ENCODE measurements around the gene SCARB1.

DNA sequence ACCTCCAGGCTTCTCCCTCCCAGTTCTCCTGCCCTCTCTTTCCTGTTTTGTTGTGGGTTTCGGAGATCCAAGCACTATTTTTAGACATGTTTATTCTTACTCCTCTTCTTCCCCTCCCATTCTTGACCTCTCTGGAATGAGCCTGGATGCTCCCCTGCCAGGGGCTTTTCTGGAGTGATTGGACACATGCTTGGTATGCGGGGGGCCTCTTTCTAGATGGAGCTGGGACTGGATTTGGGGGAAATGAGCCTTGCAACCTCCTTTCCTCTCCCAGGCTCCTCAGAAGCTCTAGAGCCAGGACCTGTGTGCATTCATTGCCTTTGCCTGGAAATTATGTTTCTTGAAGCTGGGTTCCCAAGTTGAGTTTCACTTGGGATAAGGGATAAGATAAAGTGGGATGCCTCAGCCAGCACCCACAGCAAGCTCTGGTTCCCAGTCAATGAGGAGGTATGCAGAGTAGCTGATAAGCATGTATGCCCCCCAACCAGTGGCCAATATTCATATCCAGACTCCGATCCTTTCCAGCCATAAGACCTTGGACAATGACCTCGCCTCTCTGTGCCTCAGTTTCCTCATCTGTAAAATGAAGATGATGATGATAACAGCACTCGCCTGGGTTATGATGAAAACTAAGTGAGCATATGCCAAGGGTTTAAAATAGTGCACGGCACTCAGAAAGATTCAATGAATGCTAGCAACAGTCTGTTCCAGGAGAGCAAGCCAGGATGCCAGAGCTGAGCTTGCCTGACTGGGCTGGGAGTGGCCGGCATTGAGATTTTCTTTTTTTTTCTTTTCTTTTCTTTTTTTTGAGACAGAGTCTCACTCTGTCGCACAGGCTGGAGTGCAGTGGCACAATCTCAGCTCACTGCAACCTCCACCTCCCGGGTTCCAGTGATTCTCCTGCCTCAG lies 97.8 kb downstream of the SCARB1 start:
- TF ChIP-seq, protein P1, sequence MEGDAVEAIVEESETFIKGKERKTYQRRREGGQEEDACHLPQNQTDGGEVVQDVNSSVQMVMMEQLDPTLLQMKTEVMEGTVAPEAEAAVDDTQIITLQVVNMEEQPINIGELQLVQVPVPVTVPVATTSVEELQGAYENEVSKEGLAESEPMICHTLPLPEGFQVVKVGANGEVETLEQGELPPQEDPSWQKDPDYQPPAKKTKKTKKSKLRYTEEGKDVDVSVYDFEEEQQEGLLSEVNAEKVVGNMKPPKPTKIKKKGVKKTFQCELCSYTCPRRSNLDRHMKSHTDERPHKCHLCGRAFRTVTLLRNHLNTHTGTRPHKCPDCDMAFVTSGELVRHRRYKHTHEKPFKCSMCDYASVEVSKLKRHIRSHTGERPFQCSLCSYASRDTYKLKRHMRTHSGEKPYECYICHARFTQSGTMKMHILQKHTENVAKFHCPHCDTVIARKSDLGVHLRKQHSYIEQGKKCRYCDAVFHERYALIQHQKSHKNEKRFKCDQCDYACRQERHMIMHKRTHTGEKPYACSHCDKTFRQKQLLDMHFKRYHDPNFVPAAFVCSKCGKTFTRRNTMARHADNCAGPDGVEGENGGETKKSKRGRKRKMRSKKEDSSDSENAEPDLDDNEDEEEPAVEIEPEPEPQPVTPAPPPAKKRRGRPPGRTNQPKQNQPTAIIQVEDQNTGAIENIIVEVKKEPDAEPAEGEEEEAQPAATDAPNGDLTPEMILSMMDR (IDR thresholded peaks at IDR 0.05 in 2 of 3, conservative IDR thresholded peaks at IDR 0.05 in 1 of 3; ENCODE audit: insufficient read depth in 2 of 3, low read depth in 1 of 3, low read length in 3 of 3), result no peak
- TF ChIP-seq, protein P2, sequence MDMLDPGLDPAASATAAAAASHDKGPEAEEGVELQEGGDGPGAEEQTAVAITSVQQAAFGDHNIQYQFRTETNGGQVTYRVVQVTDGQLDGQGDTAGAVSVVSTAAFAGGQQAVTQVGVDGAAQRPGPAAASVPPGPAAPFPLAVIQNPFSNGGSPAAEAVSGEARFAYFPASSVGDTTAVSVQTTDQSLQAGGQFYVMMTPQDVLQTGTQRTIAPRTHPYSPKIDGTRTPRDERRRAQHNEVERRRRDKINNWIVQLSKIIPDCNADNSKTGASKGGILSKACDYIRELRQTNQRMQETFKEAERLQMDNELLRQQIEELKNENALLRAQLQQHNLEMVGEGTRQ (CRISPR knock-in tag; IDR thresholded peaks at IDR 0.05), result no peak
- TF ChIP-seq HCFC1 (IDR thresholded peaks at IDR 0.05; ENCODE audit: low read depth, low read length), result no peak
- TF ChIP-seq, protein P3, sequence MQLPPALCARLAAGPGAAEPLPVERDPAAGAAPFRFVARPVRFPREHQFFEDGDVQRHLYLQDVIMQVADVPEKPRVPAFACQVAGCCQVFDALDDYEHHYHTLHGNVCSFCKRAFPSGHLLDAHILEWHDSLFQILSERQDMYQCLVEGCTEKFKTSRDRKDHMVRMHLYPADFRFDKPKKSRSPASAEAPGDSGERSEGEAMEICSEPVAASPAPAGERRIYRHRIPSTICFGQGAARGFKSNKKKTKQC (CRISPR knock-in tag; IDR thresholded peaks at IDR 0.05), result no peak
- no peak for TF ChIP-seq SIX5 (IDR thresholded peaks at IDR 0.05; ENCODE audit: borderline replicate concordance in 1 of 2, insufficient read depth in 1 of 2, low read depth in 1 of 2, low read length in 2 of 2)
- TF ChIP-seq, protein P4, sequence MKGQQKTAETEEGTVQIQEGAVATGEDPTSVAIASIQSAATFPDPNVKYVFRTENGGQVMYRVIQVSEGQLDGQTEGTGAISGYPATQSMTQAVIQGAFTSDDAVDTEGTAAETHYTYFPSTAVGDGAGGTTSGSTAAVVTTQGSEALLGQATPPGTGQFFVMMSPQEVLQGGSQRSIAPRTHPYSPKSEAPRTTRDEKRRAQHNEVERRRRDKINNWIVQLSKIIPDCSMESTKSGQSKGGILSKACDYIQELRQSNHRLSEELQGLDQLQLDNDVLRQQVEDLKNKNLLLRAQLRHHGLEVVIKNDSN (CRISPR knock-in tag; IDR thresholded peaks at IDR 0.05), result no peak
- TF ChIP-seq, protein P5, sequence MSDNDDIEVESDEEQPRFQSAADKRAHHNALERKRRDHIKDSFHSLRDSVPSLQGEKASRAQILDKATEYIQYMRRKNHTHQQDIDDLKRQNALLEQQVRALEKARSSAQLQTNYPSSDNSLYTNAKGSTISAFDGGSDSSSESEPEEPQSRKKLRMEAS (CRISPR knock-in tag; IDR thresholded peaks at IDR 0.05), result no peak
- TF ChIP-seq CHD4 (IDR thresholded peaks at IDR 0.05; ENCODE audit: insufficient read depth, insufficient replicate concordance, low read depth, low read length, poor library complexity, severe bottlenecking), result no peak
- no peak for TF ChIP-seq NR1H2 (CRISPR knock-in tag; IDR thresholded peaks at IDR 0.05)
- TF ChIP-seq TARDBP (IDR thresholded peaks at IDR 0.05), result no peak
- TF ChIP-seq ETV1 (tag; conservative IDR thresholded peaks at IDR 0.05; ENCODE audit: low read depth), result no peak
- TF ChIP-seq, protein P6, sequence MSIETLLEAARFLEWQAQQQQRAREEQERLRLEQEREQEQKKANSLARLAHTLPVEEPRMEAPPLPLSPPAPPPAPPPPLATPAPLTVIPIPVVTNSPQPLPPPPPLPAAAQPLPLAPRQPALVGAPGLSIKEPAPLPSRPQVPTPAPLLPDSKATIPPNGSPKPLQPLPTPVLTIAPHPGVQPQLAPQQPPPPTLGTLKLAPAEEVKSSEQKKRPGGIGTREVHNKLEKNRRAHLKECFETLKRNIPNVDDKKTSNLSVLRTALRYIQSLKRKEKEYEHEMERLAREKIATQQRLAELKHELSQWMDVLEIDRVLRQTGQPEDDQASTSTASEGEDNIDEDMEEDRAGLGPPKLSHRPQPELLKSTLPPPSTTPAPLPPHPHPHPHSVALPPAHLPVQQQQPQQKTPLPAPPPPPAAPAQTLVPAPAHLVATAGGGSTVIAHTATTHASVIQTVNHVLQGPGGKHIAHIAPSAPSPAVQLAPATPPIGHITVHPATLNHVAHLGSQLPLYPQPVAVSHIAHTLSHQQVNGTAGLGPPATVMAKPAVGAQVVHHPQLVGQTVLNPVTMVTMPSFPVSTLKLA (conservative IDR thresholded peaks at IDR 0.05), result no peak
